Endothelial cell of umbilical vein (primary cell): ENCODE results near the gene SSBP3. TPM values are rescaled to one million over a fixed set of nuclear protein-coding genes. Genes with fewer than 3 reads are reported as not detected.

ENCODE experiments used
- BruUV-seq: library from RNA; stranded (reverse); fragments of 400-500 nt; replicated peaks from 2 replicates; lab custom pipeline; 2021; lab: Mats Ljungman, UMichigan
- CTCF ChIA-PET: fragments of 300-600, 350-600 bp; sonication (Branson Sonifier 250); formaldehyde crosslinking; loops from one replicate; lab custom pipeline; 2021; ENCODE audit warnings: antibody characterized with exemption, inconsistent platforms; lab: Charles Lee
- POLR2A ChIA-PET: fragments of 300-600, 350-600 bp; sonication (Branson Sonifier 250); formaldehyde crosslinking; loops from one replicate; lab custom pipeline; 2021; ENCODE audit warnings: antibody characterized with exemption, inconsistent platforms; lab: Charles Lee
- DNase-seq: peaks from one replicate; pipeline ENCODE4 v3.0.0-alpha.2; 2011; ENCODE audit warnings: low read depth, low spot score
- FAIRE-seq: peaks from 2 replicates; lab custom pipeline; 2011; peaks lifted over from hg19 to GRCh38; lab: Jason Lieb, UNC
- H2AFZ ChIP-seq: 2 replicates; pipeline ENCODE4 v1.6.0; 2012; ENCODE audit warnings: low read depth, low read length, control low read depth, inconsistent platforms
- H3K27ac ChIP-seq: 2 replicates; pipeline ENCODE4 v1.5.1; 2011; ENCODE audit warnings: low read depth, mild to moderate bottlenecking, control low read depth, low read length, moderate library complexity; ENCODE audit not compliant: insufficient read depth
- H3K27me3 ChIP-seq, 2 experiments: 2 replicates each; pipeline versions ENCODE4 v1.6.0 to v1.6.1; 2011; ENCODE audit warnings: low read length in 2 of 2, mixed read lengths in 1 of 2; ENCODE audit not compliant: control insufficient read depth in 2 of 2, insufficient read depth in 2 of 2
- H3K36me3 ChIP-seq, 2 experiments: 2 replicates in 1 of 2; 3 replicates in 1 of 2; pipeline ENCODE4 v1.5.1; 2011; ENCODE audit warnings: low read length in 2 of 2, mild to moderate bottlenecking in 1 of 2, moderate library complexity in 1 of 2; ENCODE audit not compliant: control insufficient read depth in 2 of 2, insufficient read depth in 2 of 2; ENCODE audit errors: extremely low read depth in 1 of 2
- H3K4me1 ChIP-seq: 3 replicates; pipeline ENCODE4 v1.5.1; 2011; ENCODE audit warnings: mild to moderate bottlenecking, low read length; ENCODE audit not compliant: control insufficient read depth, insufficient read depth; ENCODE audit errors: extremely low read depth
- H3K4me2 ChIP-seq: 2 replicates; pipeline ENCODE4 v1.6.1; 2011; ENCODE audit warnings: low read length, control low read depth, mixed read lengths; ENCODE audit not compliant: insufficient read depth
- H3K4me3 ChIP-seq, 3 experiments: fragments of 200-600 bp in 1 of 3; sonication (generic), shearing (Covaris generic) in 1 of 3; replicated peaks in 1 of 3; 2 replicates each; pipeline ENCODE4 v1.5.1; 2011 to 2016; ENCODE audit warnings: control low read depth in 3 of 3, low read length in 3 of 3, mild to moderate bottlenecking in 2 of 3, inconsistent platforms in 1 of 3, low read depth in 1 of 3, moderate library complexity in 1 of 3; ENCODE audit not compliant: insufficient read depth in 1 of 3
- H3K79me2 ChIP-seq: 2 replicates; pipeline ENCODE4 v1.6.0; 2012; ENCODE audit warnings: low read length, inconsistent platforms; ENCODE audit not compliant: control insufficient read depth, insufficient read depth
- H3K9ac ChIP-seq: replicated peaks from 2 replicates; pipeline ENCODE3; 2011; ENCODE audit warnings: low read length, control low read depth; ENCODE audit not compliant: insufficient read depth; ENCODE audit errors: extremely low read depth
- H3K9me1 ChIP-seq: replicated peaks from 3 replicates; pipeline ENCODE4 v1.6.0; 2011; ENCODE audit warnings: mild to moderate bottlenecking, low read length; ENCODE audit not compliant: control insufficient read depth, insufficient read depth; ENCODE audit errors: extremely low read depth
- H3K9me3 ChIP-seq: replicated peaks from 2 replicates; pipeline ENCODE4 v1.5.1; 2012; ENCODE audit warnings: low read length, inconsistent platforms; ENCODE audit not compliant: control insufficient read depth, insufficient read depth
- H4K20me1 ChIP-seq: replicated peaks from 2 replicates; pipeline ENCODE3; 2011; ENCODE audit warnings: mild to moderate bottlenecking, low read length; ENCODE audit not compliant: control insufficient read depth, insufficient read depth; ENCODE audit errors: extremely low read depth
- CTCF ChIP-seq, 2 donors: IDR thresholded peaks; 1 replicate in 1 of 2; 2 replicates in 1 of 2; pipeline ENCODE4 v1.5.1; 2011; ENCODE audit warnings: low read length in 2 of 2, mild to moderate bottlenecking in 2 of 2, moderate library complexity in 2 of 2, control low read depth in 1 of 2, inconsistent platforms in 1 of 2, low read depth in 1 of 2; ENCODE audit not compliant: insufficient read depth in 1 of 2; ENCODE audit errors: extremely low read depth in 1 of 2
- EZH2 ChIP-seq: IDR thresholded peaks from 2 replicates; pipeline ENCODE4 v1.6.1; 2012; ENCODE audit warnings: borderline replicate concordance, low read depth, mild to moderate bottlenecking, moderate library complexity, low read length, inconsistent platforms; ENCODE audit not compliant: severe bottlenecking
- FOS ChIP-seq: IDR thresholded peaks from 2 replicates; pipeline ENCODE4 v1.6.1; 2011; ENCODE audit warnings: mild to moderate bottlenecking, low read length, moderate library complexity, borderline replicate concordance; ENCODE audit not compliant: insufficient read depth
- GATA2 ChIP-seq: IDR thresholded peaks from 2 replicates; pipeline ENCODE4 v1.7.0; 2011; ENCODE audit warnings: low read depth, mild to moderate bottlenecking, moderate library complexity, mixed read lengths, low read length; ENCODE audit not compliant: insufficient read length, insufficient read depth
- JUN ChIP-seq: IDR thresholded peaks from 2 replicates; pipeline ENCODE4 v1.6.1; 2011; ENCODE audit warnings: borderline replicate concordance, low read depth; ENCODE audit not compliant: insufficient read length, insufficient read depth
- MAX ChIP-seq: IDR thresholded peaks from 2 replicates; pipeline ENCODE4 v1.6.1; 2011; ENCODE audit not compliant: insufficient read depth, insufficient read length
- MYC ChIP-seq: IDR thresholded peaks from one replicate; pipeline ENCODE4 v1.6.1; 2011; ENCODE audit warnings: mild to moderate bottlenecking, low read depth, low read length
- POLR2A ChIP-seq: IDR thresholded peaks from 2 replicates; pipeline ENCODE4 v1.6.1; 2012; ENCODE audit warnings: low read depth, mild to moderate bottlenecking, control low read depth, low read length
- POLR2AphosphoS5 ChIP-seq: IDR thresholded peaks from 2 replicates; pipeline ENCODE4 v1.6.1; 2012; ENCODE audit warnings: low read depth, mild to moderate bottlenecking, control low read depth, low read length, moderate library complexity; ENCODE audit not compliant: insufficient read depth
- dilution Hi-C: fragments of 300-500 bp; cut with MboI; formaldehyde crosslinking; loops from one replicate; pipeline ENCODE4 v1.15.0; 2019; ENCODE audit warnings: low sequenced_read_pairs; ENCODE audit not compliant: extremely low pct_ligation_motif_present
- intact Hi-C: fragments of 100-400 bp; cut with micrococcal nuclease; formaldehyde crosslinking; loops from one replicate; pipeline ENCODE4 v1.10.0; 2022
- polyA plus RNA-seq, 4 experiments: library from polyadenylated mRNA; depleted of rRNA in 3 of 4; stranded (reverse) in 3 of 4; unstranded in 1 of 4; fragments of >200 nt; gene quantifications; 2 replicates each; pipeline versions ENCODE4 v1.2.1 to v1.2.3, GENCODE V29; 2011 to 2012; ENCODE audit warnings: missing spikeins in 1 of 4
- total RNA-seq: library from RNA; stranded (reverse); gene quantifications from 2 replicates; pipeline ENCODE4 v1.2.3, GENCODE V29; 2021

The SSBP3 gene
- total and polyA plus RNA-seq, 2 donors (not counting 3 experiments of a cell fraction or from before 2014, with no cell fraction given): 44.9 to 59.4 TPM

- DNase-seq: no peak
- no peaks in the 10 kb centered on the region for H4K20me1 ChIP-seq
- H3K9ac ChIP-seq: no peak overlapping the region
- no peaks in the 10 kb centered on the region for H3K9me1 ChIP-seq
- ChIA-PET CTCF (no interaction called here), POLR2A (no interaction called here)
- dilution Hi-C loops: no loop called here
- no peak for FAIRE-seq
- H3K4me1 ChIP-seq: no peaks in the 10 kb centered on the region
- H3K27me3 ChIP-seq: no peaks in the 10 kb centered on the region
- H3K36me3 ChIP-seq: peaks cover 0 to 2% of the 10 kb centered on the region in 2 experiments
- no peak overlapping the region for H3K27ac ChIP-seq
- no peak overlapping the region for H3K4me3 ChIP-seq
- no TSS peak for BruUV-seq
- H3K4me2 ChIP-seq: no peak overlapping the region
- no peaks in the 10 kb centered on the region for H3K9me3 ChIP-seq
- H2AFZ ChIP-seq: no peak overlapping the region
- peaks cover 28% of the 10 kb centered on the region for H3K79me2 ChIP-seq
- intact Hi-C loops: no loop called here
- TF ChIP-seq POLR2AphosphoS5: no peak
- TF ChIP-seq GATA2: no peak
- no peak for TF ChIP-seq POLR2A
- no peak for TF ChIP-seq CTCF (IDR thresholded peaks at IDR 0.05; ENCODE audit: extremely low read depth in 1 of 2, insufficient read depth in 1 of 2, low read depth in 1 of 2, low read length in 2 of 2)
- TF ChIP-seq EZH2: no peak
- no peak for TF ChIP-seq JUN
- no peak for TF ChIP-seq MAX
- no peak for TF ChIP-seq MYC
- no peak for TF ChIP-seq FOS
These were observed 61.1 kb downstream of the SSBP3 start for GRCh38 chr1:54345116-54345515.
